ENCODE results near the gene DHRS3.

The DHRS3 gene

GRCh38 chr1:12620488-12620865, 2.5 kb upstream of the DHRS3 start:
- no peak for TF ChIP-seq YY1 (IDR thresholded peaks at IDR 0.05; ENCODE audit: insufficient read depth, insufficient read length)
- no peak for TF ChIP-seq SUZ12 (IDR thresholded peaks at IDR 0.05; ENCODE audit: extremely low read depth, insufficient read depth, insufficient read length)
- TF ChIP-seq ZNF274 (IDR thresholded peaks at IDR 0.05; ENCODE audit: low read depth, low read length) = no peak
- H3K4me3 ChIP-seq (ENCODE audit: insufficient read length, low read depth) = no peak overlapping the region
- H3K27me3 ChIP-seq (ENCODE audit: insufficient read depth, insufficient read length) = no peaks in the 10 kb centered on the region
- H3K4me1 ChIP-seq (ENCODE audit: insufficient read depth, insufficient read length) = peaks cover 9% of the 10 kb centered on the region
- H3K9ac ChIP-seq (ENCODE audit: insufficient read length, low read depth) = peak overlapping the region; percentile 56
- DNase-seq (ENCODE audit: low read depth, low spot score) = no peak
- H3K9me3 ChIP-seq (ENCODE audit: insufficient read depth, low read length) = no peaks in the 10 kb centered on the region
- H3K36me3 ChIP-seq (ENCODE audit: insufficient read depth, insufficient read length, low read length) = no peaks in the 10 kb centered on the region

- Histone ChIP-seq H3K27me3 (ENCODE audit: insufficient read depth, insufficient read length) (no peaks in the 10 kb centered on the region), H3K4me1 (ENCODE audit: insufficient read depth, insufficient read length) (peaks cover 9% of the 10 kb centered on the region), H3K4me3 (ENCODE audit: insufficient read length, low read depth) (peak overlapping the region; percentile 76), H3K9ac (ENCODE audit: insufficient read length, low read depth) (peak overlapping the region; percentile 95), H3K9me3 (ENCODE audit: insufficient read depth, low read length) (no peaks in the 10 kb centered on the region), H3K36me3 (ENCODE audit: insufficient read depth, insufficient read length, low read length) (no peaks in the 10 kb centered on the region)
- DNase-seq (ENCODE audit: low read depth, low spot score) = peak; percentile 68
- TF ChIP-seq ZNF274 (IDR thresholded peaks at IDR 0.05; ENCODE audit: low read depth, low read length) (no peak), YY1 (IDR thresholded peaks at IDR 0.05; ENCODE audit: insufficient read depth, insufficient read length) (no peak), SUZ12 (IDR thresholded peaks at IDR 0.05; ENCODE audit: extremely low read depth, insufficient read depth, insufficient read length) (no peak)
Observed at GRCh38 chr1:12619792-12620487, 1.9 kb upstream of the DHRS3 start.

- Histone ChIP-seq H3K9me3 (ENCODE audit: insufficient read depth, low read length) (no peaks in the 10 kb centered on the region), H3K27me3 (ENCODE audit: insufficient read depth, insufficient read length) (no peaks in the 10 kb centered on the region), H3K9ac (ENCODE audit: insufficient read length, low read depth) (peak overlapping the region; percentile 95), H3K36me3 (ENCODE audit: insufficient read depth, insufficient read length, low read length) (no peaks in the 10 kb centered on the region), H3K4me1 (ENCODE audit: insufficient read depth, insufficient read length) (peaks cover 9% of the 10 kb centered on the region), H3K4me3 (ENCODE audit: insufficient read length, low read depth) (peak overlapping the region; percentile 76)
- peak; percentile 78 for DNase-seq (ENCODE audit: low read depth, low spot score)
- TF ChIP-seq YY1 (IDR thresholded peaks at IDR 0.05; ENCODE audit: insufficient read depth, insufficient read length) (no peak), SUZ12 (IDR thresholded peaks at IDR 0.05; ENCODE audit: extremely low read depth, insufficient read depth, insufficient read length) (no peak), ZNF274 (IDR thresholded peaks at IDR 0.05; ENCODE audit: low read depth, low read length) (no peak)
Observed at GRCh38 chr1:12618965-12619791, 1.2 kb upstream of the DHRS3 start.

- TF ChIP-seq SUZ12 (IDR thresholded peaks at IDR 0.05; ENCODE audit: extremely low read depth, insufficient read depth, insufficient read length) (no peak), YY1 (IDR thresholded peaks at IDR 0.05; ENCODE audit: insufficient read depth, insufficient read length) (no peak), ZNF274 (IDR thresholded peaks at IDR 0.05; ENCODE audit: low read depth, low read length) (no peak)
- Histone ChIP-seq H3K36me3 (ENCODE audit: insufficient read depth, insufficient read length, low read length) (no peaks in the 10 kb centered on the region), H3K27me3 (ENCODE audit: insufficient read depth, insufficient read length) (no peaks in the 10 kb centered on the region), H3K4me1 (ENCODE audit: insufficient read depth, insufficient read length) (peaks cover 9% of the 10 kb centered on the region), H3K4me3 (ENCODE audit: insufficient read length, low read depth) (peak overlapping the region; percentile 76), H3K9ac (ENCODE audit: insufficient read length, low read depth) (peak overlapping the region; percentile 95), H3K9me3 (ENCODE audit: insufficient read depth, low read length) (no peaks in the 10 kb centered on the region)
- DNase-seq (ENCODE audit: low read depth, low spot score) = no peak
Observed at GRCh38 chr1:12618661-12618964, 603 bp upstream of the DHRS3 start.

- no peak for DNase-seq (ENCODE audit: low read depth, low spot score)
- H3K36me3 ChIP-seq (ENCODE audit: insufficient read depth, insufficient read length, low read length) = peaks cover 4% of the 10 kb centered on the region
- no peaks in the 10 kb centered on the region for H3K27me3 ChIP-seq (ENCODE audit: insufficient read depth, insufficient read length)
- peak overlapping the region; percentile 95 for H3K9ac ChIP-seq (ENCODE audit: insufficient read length, low read depth)
- peaks cover 9% of the 10 kb centered on the region for H3K4me1 ChIP-seq (ENCODE audit: insufficient read depth, insufficient read length)
- peak overlapping the region; percentile 76 for H3K4me3 ChIP-seq (ENCODE audit: insufficient read length, low read depth)
- no peaks in the 10 kb centered on the region for H3K9me3 ChIP-seq (ENCODE audit: insufficient read depth, low read length)
- no peak for TF ChIP-seq ZNF274 (IDR thresholded peaks at IDR 0.05; ENCODE audit: low read depth, low read length)
- TF ChIP-seq SUZ12 (IDR thresholded peaks at IDR 0.05; ENCODE audit: extremely low read depth, insufficient read depth, insufficient read length) = no peak
- no peak for TF ChIP-seq YY1 (IDR thresholded peaks at IDR 0.05; ENCODE audit: insufficient read depth, insufficient read length)
Observed at GRCh38 chr1:12617511-12617900, 504 bp downstream of the DHRS3 start.

GRCh38 chr1:12616709-12617373, 1.2 kb downstream of the DHRS3 start:
- DNase-seq (ENCODE audit: low read depth, low spot score) = no peak
- H3K27me3 ChIP-seq (ENCODE audit: insufficient read depth, insufficient read length) = no peaks in the 10 kb centered on the region
- TF ChIP-seq SUZ12 (IDR thresholded peaks at IDR 0.05; ENCODE audit: extremely low read depth, insufficient read depth, insufficient read length) (no peak), YY1 (IDR thresholded peaks at IDR 0.05; ENCODE audit: insufficient read depth, insufficient read length) (no peak), ZNF274 (IDR thresholded peaks at IDR 0.05; ENCODE audit: low read depth, low read length) (no peak)
- peak overlapping the region; percentile 76 for H3K4me3 ChIP-seq (ENCODE audit: insufficient read length, low read depth)
- peaks cover 10% of the 10 kb centered on the region for H3K36me3 ChIP-seq (ENCODE audit: insufficient read depth, insufficient read length, low read length)
- H3K9me3 ChIP-seq (ENCODE audit: insufficient read depth, low read length) = no peaks in the 10 kb centered on the region
- H3K4me1 ChIP-seq (ENCODE audit: insufficient read depth, insufficient read length) = peaks cover 8% of the 10 kb centered on the region
- peak overlapping the region; percentile 95 for H3K9ac ChIP-seq (ENCODE audit: insufficient read length, low read depth)
